ENCODE results near the gene SASH1.

SASH1 gene

DNA sequence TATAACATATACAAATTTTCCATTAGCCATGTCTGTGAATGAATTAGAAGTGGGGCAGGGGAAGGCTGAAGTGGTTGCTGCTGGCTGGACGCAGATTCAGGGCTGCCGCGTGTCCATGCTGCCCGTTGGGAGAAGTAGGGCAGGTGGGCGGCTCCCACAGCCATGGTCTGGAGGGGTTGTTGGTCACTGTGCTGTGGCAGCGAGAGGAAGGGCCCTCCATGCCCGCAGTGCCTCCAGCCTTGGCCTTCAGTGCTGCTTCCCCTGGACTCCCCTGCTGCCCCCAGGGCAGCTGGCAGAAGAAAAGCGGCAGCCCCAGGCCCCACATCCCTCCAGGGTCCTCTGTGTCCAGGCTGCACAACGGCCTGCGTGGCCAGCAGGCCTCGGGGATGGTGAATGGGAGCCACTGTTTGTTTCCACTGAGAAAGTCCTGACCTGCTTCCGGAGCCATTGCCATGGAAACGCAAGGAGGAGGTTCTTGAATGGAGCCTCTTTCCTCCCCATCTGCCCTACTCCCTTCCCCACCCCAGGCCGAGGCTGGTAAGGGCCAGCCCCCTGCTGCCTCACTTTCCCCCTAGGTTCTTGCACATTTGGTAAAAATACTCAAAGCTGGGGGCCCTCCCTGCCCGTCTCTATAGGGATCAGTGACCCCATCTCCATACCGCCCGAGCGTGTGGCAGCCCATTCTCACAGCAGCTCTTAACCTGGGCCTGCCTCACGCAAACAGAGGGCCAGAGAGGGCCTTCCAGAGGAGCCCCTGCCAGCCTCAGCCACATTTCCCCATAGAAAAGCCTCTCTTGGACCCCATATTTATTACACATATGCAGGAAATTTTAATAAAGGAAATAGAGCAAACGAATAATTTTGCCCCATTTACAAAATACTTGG lies 113.3 kb downstream of the SASH1 start:
- DNase-seq (ENCODE audit: low read depth in 1 of 2, low spot score in 1 of 2): no peak

DNA sequence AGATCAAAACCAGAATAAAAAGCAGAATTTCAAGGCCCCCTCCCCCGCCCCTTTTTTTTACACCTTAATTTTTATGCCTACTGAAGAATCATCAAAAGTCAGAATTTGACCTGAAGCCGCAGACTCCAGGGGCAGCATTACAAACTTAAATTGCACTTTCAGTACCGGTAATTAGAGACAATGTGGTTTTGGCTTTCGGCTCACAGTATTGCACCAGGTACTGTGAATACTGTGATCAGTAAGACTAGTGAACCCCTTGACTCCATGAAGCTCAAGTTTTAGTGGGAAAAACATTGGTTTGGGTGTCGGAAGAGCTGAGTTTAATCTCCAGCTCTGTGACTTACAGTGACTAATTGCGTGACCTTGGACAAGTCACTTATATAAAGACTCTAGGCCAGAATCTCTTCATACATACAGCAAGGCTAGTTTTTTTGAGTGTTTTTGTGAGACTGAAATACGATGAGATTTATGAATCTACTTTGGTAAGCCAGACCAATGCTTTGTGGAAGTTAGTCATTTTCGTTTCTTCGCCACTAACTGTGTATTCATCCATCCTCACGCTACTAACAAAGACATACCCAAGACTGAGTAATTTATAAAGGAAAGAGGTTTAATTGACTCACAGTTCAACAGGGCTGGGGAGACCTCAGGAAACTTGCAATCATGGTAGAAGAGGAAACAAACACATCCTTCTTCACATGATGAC lies 114.7 kb downstream of the SASH1 start:
- DNase-seq (ENCODE audit: low read depth in 1 of 2, low spot score in 1 of 2): no peak

DNA sequence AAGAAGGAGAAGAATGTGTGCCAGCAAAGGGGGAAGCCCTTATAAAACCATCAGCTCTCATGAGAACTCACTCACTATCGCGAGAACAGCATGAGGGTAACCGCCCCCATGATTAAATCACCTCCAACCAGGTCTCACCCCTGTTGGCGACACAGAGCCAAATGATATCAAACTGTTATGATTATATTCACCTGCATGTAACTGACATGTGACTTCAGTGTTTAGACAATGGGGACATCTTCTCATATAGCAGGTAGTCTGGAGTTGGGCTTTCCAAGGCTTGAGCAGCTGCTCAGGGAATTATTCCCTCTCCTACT lies 115.2 kb downstream of the SASH1 start:
- no peak for DNase-seq (ENCODE audit: low read depth in 1 of 2, low spot score in 1 of 2)

DNA sequence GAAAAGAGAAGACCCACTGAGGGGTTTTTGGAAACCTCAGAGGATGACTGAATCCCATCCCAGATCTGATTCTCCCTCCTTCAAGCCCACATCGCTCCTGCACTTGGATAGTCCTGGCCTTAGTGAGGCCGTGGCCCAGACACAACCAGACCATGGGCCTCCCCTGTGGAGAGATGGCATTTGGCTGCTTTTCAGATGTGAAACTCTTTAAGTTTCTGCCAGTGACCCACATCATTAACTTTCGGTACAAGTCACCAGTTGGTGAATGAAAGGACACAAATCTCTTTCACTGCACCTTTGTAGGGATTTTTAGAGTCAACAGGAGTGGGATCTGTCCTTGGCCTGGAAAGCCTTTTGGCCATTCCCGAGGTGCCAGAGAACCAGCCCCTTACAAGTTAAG lies 116.6 kb downstream of the SASH1 start:
- DNase-seq (ENCODE audit: low read depth in 1 of 2, low spot score in 1 of 2): no peak

DNA sequence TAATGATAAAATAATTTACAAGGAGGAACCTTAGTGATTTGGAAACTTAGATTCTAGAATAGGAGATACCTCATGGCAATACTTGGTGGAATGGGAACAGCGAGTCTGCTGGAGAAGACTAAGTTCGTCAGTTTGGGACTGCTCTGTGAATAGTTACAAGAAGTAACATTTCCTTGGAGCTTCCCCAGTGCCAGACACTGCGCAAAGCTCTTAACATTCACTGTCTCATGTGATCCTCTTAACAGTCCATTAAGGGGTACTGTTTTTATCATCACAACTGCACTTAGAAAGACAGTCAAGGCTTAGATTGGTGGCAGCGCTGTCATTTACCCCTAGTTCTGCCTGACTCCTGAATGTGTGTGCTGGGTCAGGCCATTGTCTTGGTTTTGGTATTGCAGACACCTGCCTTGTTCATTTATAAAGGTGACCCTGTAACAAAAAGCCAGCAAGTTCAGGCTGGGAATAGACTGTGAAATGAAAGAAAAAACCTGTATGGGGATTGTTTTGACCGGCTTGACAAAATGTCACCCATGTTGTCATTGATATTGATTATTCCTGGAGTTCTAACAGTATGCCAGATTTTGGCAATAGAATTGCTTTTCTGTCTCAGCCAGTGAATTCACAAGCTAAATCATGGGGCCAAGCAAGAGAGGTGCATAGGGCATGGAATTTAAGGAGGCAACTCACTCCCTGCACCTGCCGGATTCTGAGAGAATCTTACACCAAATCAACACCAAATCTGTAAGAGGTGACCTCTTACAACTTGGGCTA lies 118.4 kb downstream of the SASH1 start:
- no peak for DNase-seq (ENCODE audit: low read depth in 1 of 2, low spot score in 1 of 2)

DNA sequence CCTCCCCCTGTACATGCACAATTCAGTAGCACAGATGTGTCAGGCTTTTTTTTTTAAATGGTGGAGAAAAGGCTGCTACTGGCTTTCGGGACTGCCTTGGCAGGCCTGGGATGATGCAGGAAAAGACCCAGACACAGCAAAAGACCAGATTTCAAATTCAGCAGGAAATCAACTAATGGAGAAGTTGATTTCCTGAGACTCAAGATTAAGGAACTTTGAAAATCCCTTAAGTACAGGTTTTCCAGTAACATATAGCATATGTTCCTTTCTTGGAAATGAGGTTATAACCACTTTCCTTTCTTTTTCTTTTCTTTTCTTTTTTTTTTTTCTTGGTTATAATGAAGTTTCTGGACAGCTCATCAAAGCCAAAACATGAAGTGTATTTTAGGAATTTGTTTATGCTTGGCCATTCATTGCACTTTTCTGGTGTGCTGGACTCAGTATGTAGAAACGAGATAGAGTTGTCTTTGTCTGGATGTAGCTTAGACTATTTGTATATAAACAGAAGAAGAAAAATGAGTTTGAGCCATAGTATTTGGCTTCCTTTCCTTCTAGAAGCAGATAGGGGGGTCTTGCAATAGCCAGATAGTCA lies 119.4 kb downstream of the SASH1 start:
- DNase-seq (ENCODE audit: low read depth in 1 of 2, low spot score in 1 of 2): no peak

DNA sequence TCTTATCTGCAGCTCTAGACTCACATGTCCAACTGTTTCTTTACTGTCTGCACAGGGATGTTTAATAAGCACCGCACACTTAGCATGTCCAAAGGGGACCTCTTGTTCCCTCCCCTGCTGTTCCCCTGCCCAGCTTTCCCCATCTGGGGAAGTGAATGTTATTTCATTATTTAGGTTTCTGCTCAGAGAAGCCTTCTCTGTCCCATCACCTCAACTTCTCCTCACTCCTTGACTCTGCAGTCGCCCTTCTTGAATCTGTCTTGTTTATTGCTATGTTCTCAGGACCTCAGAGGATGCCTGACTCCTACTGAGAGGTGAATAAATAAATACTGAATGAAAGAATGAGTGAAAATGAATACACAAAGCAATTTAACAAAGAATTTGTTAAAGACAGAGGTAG lies 121.0 kb downstream of the SASH1 start:
- DNase-seq (ENCODE audit: low read depth in 1 of 2, low spot score in 1 of 2): no peak

DNA sequence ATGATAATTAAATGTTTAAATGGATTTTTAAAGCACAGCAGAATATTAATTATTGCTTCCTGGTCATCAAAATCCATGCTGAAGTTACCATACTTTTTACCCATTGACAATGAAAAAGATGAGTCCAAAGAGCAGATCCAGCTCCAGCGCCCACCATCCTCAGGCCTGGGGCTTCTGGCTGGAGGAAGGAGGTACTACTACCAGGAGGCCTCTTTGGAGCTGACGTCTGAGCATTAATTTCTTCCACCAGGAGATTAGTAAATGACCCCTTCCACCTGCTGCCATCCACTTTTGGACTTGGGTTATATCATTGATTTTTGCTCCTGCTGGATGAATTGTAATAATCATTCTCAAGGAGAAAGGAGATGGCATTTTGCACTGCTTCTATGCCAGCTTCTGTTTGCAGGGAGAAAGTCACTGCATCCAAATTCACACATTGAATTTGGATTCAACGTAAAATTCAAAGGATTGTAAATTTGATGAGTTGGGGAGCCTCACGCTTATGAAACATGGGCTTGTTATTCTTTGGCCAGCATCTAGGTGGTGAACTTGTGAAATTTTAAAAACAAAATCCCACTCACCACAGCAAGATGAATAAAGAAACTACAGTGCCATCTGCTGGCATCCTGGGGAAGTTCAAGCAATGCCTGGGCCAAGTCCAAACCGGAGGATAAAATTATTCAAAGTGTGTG lies 121.8 kb downstream of the SASH1 start:
- peak in 1 of 2 donors; percentile 28 for DNase-seq (ENCODE audit: low read depth in 1 of 2, low spot score in 1 of 2)

DNA sequence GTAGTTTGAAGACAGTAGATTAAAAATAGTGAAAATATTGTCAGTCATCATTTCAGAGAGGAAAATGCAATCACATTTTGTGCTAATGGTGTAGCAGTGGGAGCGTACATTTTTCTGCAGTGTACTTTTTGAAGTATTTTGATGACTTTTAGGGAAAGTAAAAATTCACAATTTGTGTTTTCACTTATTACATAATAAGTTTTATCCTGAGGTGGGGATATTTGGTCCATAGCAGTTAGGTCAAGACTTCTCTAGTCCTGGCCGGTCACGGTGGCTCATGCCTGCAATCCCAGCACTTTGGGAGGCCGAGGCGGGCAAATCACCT lies 122.3 kb downstream of the SASH1 start:
- no peak for DNase-seq (ENCODE audit: low read depth in 1 of 2, low spot score in 1 of 2)

DNA sequence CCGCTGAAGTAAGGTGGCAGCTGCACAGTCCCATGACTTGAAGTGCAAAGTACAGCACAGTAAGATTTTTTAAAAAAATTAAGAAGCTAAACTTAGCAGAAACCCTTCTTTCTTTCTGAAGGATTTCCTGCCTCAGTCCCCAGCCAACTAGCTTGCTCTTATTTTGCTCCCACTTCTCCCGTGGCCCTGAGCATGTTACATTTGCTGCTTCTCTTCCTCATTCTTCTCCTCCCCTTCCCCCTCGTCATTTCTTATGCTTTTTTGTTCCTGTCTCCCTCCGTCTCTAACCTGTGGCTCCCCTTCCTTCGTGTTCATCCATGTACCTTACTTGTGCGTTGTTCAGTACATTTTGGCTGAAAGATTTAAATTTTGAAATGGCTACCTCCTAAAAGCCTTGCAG lies 123.0 kb downstream of the SASH1 start:
- no peak for DNase-seq (ENCODE audit: low read depth in 1 of 2, low spot score in 1 of 2)

DNA sequence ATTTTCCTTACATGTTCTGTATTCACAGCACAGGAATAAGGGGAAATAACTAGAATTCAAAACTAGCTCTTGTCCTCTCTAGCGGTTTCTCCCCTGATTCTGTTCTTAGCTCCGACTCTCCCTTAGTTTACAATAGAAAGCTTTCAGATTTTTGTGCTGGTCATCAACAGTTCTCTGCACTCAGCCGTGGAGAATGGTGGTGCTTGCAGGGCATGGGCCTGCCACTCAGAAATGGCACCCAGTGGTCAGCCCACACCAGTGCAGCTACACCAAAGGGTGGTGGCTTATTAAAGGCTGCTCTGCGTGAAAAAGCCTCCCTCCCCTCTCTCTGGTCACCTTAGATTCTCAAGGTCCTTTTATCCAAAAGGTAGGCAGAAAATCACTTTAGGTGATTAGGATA lies 123.5 kb downstream of the SASH1 start:
- DNase-seq (ENCODE audit: low read depth in 1 of 2, low spot score in 1 of 2): no peak

DNA sequence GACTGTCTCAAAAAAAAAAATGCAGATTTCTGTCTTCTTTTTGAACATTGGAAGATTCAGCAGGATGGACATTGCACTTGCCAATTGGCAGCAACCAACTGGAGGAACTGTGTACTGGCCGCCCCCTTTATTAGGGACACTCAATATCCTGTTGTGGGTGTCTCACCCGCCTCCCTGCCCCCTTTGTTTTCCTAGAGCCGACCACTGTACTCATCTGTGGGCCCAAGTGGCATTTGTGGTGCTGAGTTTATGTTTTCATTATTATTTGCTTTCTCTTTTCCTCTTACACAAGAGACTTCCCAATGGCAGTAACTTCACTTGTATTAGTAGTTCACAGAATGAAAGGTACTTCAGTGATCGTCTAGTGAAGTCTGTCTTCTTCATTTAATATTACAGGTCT lies 125.3 kb downstream of the SASH1 start:
- no peak for DNase-seq (ENCODE audit: low read depth in 1 of 2, low spot score in 1 of 2)

DNA sequence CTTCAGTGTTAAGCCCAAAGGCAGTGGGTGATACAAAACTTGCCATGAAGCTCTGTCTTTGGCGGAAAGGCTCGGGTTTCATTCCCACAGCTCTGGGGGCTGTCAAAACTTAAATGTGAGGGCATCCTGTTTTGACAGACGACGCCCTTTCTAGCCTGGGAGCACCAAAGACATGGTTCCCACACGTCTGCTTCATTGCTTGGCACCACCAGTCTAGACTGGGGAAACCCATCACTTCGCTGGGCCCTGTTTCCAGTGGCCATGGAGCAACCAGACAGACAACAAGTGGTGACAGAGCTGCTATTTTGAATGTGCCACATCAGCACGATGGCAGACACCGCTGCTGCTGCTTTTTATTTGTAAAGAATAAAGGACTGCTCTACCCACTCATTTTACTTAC lies 127.5 kb downstream of the SASH1 start:
- DNase-seq (ENCODE audit: low read depth in 1 of 2, low spot score in 1 of 2): no peak

DNA sequence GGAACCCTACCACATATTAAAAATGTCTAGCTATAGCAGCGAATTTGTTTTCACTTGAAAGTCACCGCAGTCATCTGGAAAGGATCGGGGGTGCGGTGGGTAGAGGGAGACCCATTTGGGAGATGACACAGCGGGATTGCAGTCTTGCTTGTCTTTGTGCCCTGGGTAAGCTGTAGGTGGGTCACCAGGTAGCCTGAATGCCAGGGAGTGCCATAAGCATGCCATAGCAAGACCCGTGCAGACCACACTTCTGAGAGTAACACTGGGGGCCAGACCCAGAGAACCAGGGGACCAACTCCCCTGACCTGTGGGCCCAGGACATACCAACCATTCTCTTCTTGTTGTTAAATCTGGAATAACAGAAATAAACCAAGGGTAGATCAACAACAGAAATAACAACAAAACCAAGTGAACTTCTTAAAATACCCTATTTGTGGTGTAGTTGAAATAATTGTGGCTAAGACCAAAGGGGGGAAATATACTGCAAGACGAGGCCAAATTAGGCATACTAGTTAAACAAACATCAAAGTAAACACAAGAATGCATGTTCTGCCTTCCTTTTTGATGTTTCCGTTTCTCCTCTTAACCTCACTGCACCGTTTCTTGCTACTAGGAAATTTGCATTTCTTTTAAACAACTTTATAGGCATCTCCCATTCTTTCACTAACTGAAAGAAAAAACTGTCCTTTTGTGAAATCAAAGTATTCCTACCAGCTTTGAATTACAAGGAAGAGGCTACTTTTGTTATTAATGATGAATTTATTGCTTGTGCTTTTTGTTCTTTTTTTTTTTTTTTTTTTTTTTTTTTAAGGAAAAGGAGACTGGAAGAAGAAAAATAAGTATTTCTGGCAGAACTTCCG lies 128.2 kb downstream of the SASH1 start:
- DNase-seq (ENCODE audit: low read depth in 1 of 2, low spot score in 1 of 2): no peak

DNA sequence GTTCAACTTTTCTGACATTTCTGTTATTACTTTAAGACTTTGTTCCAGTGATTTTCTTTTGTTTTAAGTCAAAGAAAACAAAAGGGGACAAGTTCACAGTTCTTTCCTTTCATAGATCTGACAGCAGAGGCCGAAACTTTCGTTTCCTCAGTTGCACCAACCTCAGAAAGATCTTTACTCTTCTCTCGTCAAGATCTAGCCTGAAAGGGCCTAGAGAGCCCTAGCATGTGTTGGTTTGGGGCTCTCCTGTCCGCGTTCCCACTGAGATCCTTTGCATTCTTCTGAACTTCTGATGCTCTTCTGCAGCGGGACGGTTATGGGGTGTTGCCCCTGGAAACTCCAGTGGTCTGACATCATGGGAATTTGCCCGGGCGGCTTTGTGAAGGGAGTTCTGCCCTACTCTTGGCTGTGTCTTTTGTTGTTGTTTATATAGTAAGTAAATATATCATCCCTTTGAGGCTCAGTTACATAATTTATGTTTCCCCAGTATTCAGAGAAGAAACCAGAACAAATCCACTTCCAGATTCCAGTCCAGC lies 129.1 kb downstream of the SASH1 start:
- DNase-seq (ENCODE audit: low read depth in 1 of 2, low spot score in 1 of 2): no peak

DNA sequence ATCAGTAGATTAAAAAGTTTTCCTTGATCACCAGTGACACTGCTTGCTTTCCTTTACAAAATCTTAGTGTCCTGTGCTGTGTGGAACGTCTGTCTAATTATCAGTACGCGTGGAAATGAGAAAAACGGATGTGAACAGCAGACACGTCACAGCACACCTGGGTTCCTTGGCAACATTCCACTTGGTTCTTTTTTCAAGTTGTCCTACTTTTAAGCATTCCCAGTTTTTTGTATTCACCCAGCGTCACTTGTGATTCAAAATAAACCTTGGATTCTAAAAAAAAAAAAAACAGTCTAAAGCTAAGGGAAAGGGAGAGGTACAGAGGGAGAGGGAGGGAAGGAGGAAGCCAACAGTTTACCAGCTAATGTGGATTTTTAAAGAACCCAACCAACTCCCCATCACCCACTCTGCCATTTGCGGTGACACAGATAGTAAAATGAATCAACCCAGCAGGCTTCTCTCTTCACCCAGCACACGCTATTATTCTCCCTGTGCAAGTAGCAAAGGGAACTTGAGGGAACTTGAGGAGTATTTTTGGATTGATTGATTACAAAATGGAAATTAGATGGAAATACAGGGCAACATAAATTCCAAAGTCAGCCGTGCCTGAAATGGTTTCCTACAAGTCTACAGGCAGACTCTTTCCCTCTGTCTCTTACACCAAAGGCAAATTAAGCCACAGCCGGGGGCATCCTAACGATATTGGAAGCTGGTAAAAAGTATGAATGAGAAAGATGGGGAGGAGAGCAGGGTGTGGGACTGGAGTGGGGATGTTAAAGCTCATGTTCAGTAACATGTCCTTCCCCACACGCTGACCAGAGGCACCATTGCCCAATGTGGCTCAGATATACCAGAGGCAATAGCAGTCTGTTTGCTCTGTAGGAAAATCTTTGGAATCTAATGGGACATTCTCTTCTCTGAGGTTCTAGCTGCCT lies 129.8 kb downstream of the SASH1 start:
- no peak for DNase-seq (ENCODE audit: low read depth in 1 of 2, low spot score in 1 of 2)

DNA sequence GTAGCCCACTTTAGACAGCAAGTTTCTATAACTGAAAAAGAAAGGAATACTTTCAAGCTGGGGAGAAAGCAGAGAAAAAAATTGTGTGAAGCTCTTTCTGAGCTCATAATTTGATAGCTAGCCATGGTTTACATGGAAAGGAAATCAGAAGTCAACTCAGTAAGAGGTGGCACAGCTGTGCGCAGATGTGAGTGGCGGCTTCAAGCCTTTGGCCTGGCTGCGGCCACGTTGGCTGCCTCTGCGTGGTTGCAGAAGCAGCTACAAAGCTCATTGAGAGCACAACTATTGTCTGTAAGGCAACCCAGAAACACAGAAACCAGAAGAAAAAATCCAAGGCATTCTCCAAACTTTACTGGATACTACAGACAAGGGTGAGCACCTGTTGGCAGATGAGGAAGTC lies 136.9 kb downstream of the SASH1 start:
- DNase-seq (ENCODE audit: low read depth in 1 of 2, low spot score in 1 of 2): no peak

DNA sequence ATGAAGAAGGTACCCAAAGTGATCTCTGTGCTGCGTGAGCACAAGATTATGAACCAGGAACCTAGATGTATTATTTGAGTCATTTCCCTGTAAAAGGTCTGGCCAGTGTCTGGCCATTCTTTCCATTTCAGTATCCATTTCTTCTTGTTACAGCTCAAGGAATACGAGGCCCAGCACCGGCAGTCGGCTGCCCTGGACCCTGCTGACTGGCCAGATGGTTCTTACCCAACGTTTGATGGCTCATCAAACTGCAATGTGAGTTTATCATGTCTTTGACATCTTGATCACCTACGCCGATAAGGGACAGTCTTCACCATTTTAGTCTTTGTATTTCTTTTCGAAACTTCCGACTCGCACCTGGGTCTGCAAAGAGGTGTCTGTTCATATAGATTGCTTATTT lies 144.8 kb downstream of the SASH1 start:
- DNase-seq (ENCODE audit: low read depth in 1 of 2, low spot score in 1 of 2): no peak
